Neural cell (in vitro differentiated cells): ENCODE data around the gene RNASE4. TPM values are rescaled to one million over a fixed set of nuclear protein-coding genes. Genes with fewer than 3 reads are reported as not detected.
A peak's percentile ranks its signal among the peaks of the same experiment; 100 is the strongest.

Experiments used
- H2AFZ ChIP-seq: fragments of 200-600, 300-800 bp; sonication (generic), shearing (Covaris generic); 2 replicates; pipeline ENCODE4 v1.6.0; 2014; ENCODE audit warnings: low read depth, mild to moderate bottlenecking, antibody characterized with exemption, low read length, moderate library complexity
- H3F3A ChIP-seq: fragments of 200-600 bp; shearing (Covaris generic); 2 replicates; pipeline ENCODE4 v1.6.1; 2016; ENCODE audit warnings: mild to moderate bottlenecking, moderate library complexity, mixed read lengths, antibody characterized with exemption, low read length; ENCODE audit not compliant: insufficient read depth, poor library complexity, severe bottlenecking
- H3K27ac ChIP-seq: fragments of 200-600, 300-800 bp; sonication (generic), shearing (Covaris generic); 2 replicates; pipeline ENCODE4 v1.5.1; 2014; ENCODE audit warnings: mild to moderate bottlenecking, low read length, moderate library complexity
- H3K27me3 ChIP-seq: fragments of 300-800, 200-600 bp; sonication (generic), shearing (Covaris generic); 2 replicates; pipeline ENCODE4 v1.6.0; 2014; ENCODE audit warnings: mild to moderate bottlenecking, low read depth, low read length, moderate library complexity; ENCODE audit not compliant: insufficient read depth
- H3K36me3 ChIP-seq: fragments of 300-800, 200-600 bp; sonication (generic), shearing (Covaris generic); 2 replicates; pipeline ENCODE4 v1.5.1; 2014; ENCODE audit warnings: mild to moderate bottlenecking, antibody characterized with exemption, low read length, moderate library complexity; ENCODE audit not compliant: insufficient read depth
- H3K4me2 ChIP-seq: fragments of 300-800, 200-600 bp; sonication (generic), shearing (Covaris generic); 2 replicates; pipeline ENCODE4 v1.6.0; 2014; ENCODE audit warnings: mild to moderate bottlenecking, low read length
- H3K4me3 ChIP-seq: fragments of 300-800, 200-600 bp; sonication (generic), shearing (Covaris generic); 2 replicates; pipeline ENCODE4 v1.5.1; 2014; ENCODE audit warnings: mild to moderate bottlenecking, low read length, moderate library complexity
- H3K79me2 ChIP-seq: fragments of 200-600 bp; shearing (Covaris generic); replicated peaks from 2 replicates; pipeline ENCODE4 v1.6.0; 2014; ENCODE audit warnings: mild to moderate bottlenecking, low read length, moderate library complexity; ENCODE audit not compliant: insufficient read depth
- H3K9ac ChIP-seq: fragments of 300-800, 200-600 bp; sonication (generic), shearing (Covaris generic); 2 replicates; pipeline ENCODE4 v1.6.1; 2016; ENCODE audit warnings: mild to moderate bottlenecking, low read length, mixed read lengths
- H3K9me2 ChIP-seq: fragments of 200-600 bp; shearing (Covaris generic); 2 replicates; pipeline ENCODE4 v1.6.1; 2016; ENCODE audit warnings: mild to moderate bottlenecking, low read length, mixed read lengths; ENCODE audit not compliant: insufficient read depth
- H3K9me3 ChIP-seq: fragments of 200-600, 300-800 bp; sonication (generic), shearing (Covaris generic); 2 replicates; pipeline ENCODE4 v1.6.1; 2016; ENCODE audit warnings: mild to moderate bottlenecking, mixed run types, low read length, moderate library complexity, mixed read lengths
- H4K20me1 ChIP-seq: fragments of 200-600 bp; shearing (Covaris generic); 2 replicates; pipeline ENCODE4 v1.6.1; 2016; ENCODE audit warnings: mild to moderate bottlenecking, mixed run types; ENCODE audit not compliant: insufficient read depth
- CTCF ChIP-seq: fragments of 450-650 bp; IDR thresholded peaks from 2 replicates; pipeline ENCODE4 v1.5.1; 2014; ENCODE audit warnings: antibody characterized with exemption, mild to moderate bottlenecking, moderate library complexity; ENCODE audit not compliant: poor library complexity, severe bottlenecking
- EP300 ChIP-seq: fragments of 450-650 bp; conservative IDR thresholded peaks from 2 replicates; pipeline ENCODE4 v1.6.1; 2014; ENCODE audit warnings: antibody characterized with exemption, mild to moderate bottlenecking, moderate library complexity; ENCODE audit not compliant: poor library complexity, severe bottlenecking
- EZH2 ChIP-seq: fragments of 200-600, 300-800 bp; shearing (Covaris generic), sonication (generic); IDR thresholded peaks from 2 replicates; pipeline ENCODE4 v1.6.1; 2014; ENCODE audit warnings: antibody characterized with exemption, low read length, borderline replicate concordance, mild to moderate bottlenecking; ENCODE audit not compliant: insufficient read depth, poor library complexity, severe bottlenecking
- MXI1 ChIP-seq: fragments of 450-650 bp; conservative IDR thresholded peaks from 2 replicates; pipeline ENCODE4 v1.6.1; 2014; ENCODE audit warnings: antibody characterized with exemption, mild to moderate bottlenecking; ENCODE audit not compliant: poor library complexity, severe bottlenecking
- POLR2AphosphoS5 ChIP-seq: IDR thresholded peaks from 2 replicates; pipeline ENCODE4 v1.6.1; 2012
- RAD21 ChIP-seq: fragments of 450-650 bp; conservative IDR thresholded peaks from 2 replicates; pipeline ENCODE4 v1.6.1; 2014; ENCODE audit warnings: antibody characterized with exemption, mild to moderate bottlenecking, moderate library complexity
- SMC3 ChIP-seq: fragments of 450-650 bp; conservative IDR thresholded peaks from 2 replicates; pipeline ENCODE4 v1.6.1; 2014; ENCODE audit warnings: antibody characterized with exemption, mild to moderate bottlenecking, moderate library complexity; ENCODE audit not compliant: poor library complexity
- TAF1 ChIP-seq: IDR thresholded peaks from 2 replicates; pipeline ENCODE4 v1.6.1; 2012; ENCODE audit warnings: low read depth
- polyA plus RNA-seq: library from polyadenylated mRNA; depleted of rRNA; stranded (reverse); fragments of >200 nt; gene quantifications from 2 replicates; pipeline ENCODE4 v1.2.3, GENCODE V29; 2014
- TF ChIP-seq, protein P1 (sequence below): IDR thresholded peaks from 2 replicates; pipeline ENCODE4 v1.6.1; 2012; ENCODE audit warnings: borderline replicate concordance

The RNASE4 gene
- polyA plus RNA-seq, 1 donor from 2014 or later: 1.1 TPM

DNA sequence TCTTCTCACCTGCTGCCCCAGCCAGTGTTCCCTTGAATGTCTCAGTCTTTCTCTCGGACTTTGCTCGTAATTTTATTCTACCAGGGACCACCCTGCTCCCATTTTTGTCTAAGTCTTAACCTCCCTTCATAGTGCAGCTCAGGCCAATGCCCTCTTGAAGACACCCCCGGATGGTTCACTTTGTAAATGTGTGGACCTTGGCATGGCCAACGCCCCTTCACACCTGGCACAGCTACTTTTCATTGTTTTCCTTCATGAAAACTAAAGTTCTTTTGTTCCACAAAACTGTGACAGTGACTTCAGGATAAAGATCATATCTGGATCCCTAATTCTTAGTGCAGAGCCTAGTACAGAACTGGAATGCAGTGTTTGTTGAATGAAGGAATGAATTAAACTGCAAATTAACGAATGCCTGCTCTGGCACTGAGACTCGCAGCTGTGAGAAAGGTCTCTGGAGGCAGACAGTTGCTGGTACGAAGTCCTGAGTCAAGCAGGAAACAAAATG is 3.5 kb upstream of the RNASE4 start:
- H3K27me3 ChIP-seq: no peaks in the 10 kb centered on the region
- H3K9me3 ChIP-seq: no peaks in the 10 kb centered on the region
- H3K9ac ChIP-seq: peak overlapping the region; percentile 96
- peak overlapping the region; percentile 31 for H2AFZ ChIP-seq
- no peak for TF ChIP-seq TAF1
- TF ChIP-seq MXI1: no peak
- TF ChIP-seq POLR2AphosphoS5: no peak
- TF ChIP-seq CTCF: no peak
- TF ChIP-seq, protein P1, sequence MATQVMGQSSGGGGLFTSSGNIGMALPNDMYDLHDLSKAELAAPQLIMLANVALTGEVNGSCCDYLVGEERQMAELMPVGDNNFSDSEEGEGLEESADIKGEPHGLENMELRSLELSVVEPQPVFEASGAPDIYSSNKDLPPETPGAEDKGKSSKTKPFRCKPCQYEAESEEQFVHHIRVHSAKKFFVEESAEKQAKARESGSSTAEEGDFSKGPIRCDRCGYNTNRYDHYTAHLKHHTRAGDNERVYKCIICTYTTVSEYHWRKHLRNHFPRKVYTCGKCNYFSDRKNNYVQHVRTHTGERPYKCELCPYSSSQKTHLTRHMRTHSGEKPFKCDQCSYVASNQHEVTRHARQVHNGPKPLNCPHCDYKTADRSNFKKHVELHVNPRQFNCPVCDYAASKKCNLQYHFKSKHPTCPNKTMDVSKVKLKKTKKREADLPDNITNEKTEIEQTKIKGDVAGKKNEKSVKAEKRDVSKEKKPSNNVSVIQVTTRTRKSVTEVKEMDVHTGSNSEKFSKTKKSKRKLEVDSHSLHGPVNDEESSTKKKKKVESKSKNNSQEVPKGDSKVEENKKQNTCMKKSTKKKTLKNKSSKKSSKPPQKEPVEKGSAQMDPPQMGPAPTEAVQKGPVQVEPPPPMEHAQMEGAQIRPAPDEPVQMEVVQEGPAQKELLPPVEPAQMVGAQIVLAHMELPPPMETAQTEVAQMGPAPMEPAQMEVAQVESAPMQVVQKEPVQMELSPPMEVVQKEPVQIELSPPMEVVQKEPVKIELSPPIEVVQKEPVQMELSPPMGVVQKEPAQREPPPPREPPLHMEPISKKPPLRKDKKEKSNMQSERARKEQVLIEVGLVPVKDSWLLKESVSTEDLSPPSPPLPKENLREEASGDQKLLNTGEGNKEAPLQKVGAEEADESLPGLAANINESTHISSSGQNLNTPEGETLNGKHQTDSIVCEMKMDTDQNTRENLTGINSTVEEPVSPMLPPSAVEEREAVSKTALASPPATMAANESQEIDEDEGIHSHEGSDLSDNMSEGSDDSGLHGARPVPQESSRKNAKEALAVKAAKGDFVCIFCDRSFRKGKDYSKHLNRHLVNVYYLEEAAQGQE: no peak
- no peak for TF ChIP-seq EZH2
- TF ChIP-seq RAD21: no peak
- TF ChIP-seq EP300: no peak
- no peak for TF ChIP-seq SMC3
- H3K4me3 ChIP-seq: peak overlapping the region; percentile 78
- H4K20me1 ChIP-seq: no peaks in the 10 kb centered on the region
- H3K79me2 ChIP-seq: no peaks in the 10 kb centered on the region
- H3F3A ChIP-seq: peaks cover 3% of the 10 kb centered on the region
- H3K9me2 ChIP-seq: no peaks in the 10 kb centered on the region
- H3K4me2 ChIP-seq: peak overlapping the region; percentile 87
- H3K27ac ChIP-seq: peak overlapping the region; percentile 95
- H3K36me3 ChIP-seq: no peaks in the 10 kb centered on the region

GRCh38 chr14:20681348-20682126 is 2.8 kb upstream of the RNASE4 start:
- Histone ChIP-seq H3K4me3 (peak overlapping the region; percentile 78), H3F3A (peaks cover 3% of the 10 kb centered on the region), H2AFZ (peak overlapping the region; percentile 87), H3K27ac (peak overlapping the region; percentile 95), H3K9me3 (no peaks in the 10 kb centered on the region), H4K20me1 (no peaks in the 10 kb centered on the region), H3K9ac (peak overlapping the region; percentile 96), H3K36me3 (no peaks in the 10 kb centered on the region), H3K9me2 (no peaks in the 10 kb centered on the region), H3K79me2 (no peaks in the 10 kb centered on the region), H3K4me2 (peak overlapping the region; percentile 87), H3K27me3 (no peaks in the 10 kb centered on the region)
- TF ChIP-seq MXI1: peak; percentile 5
- no peak for TF ChIP-seq RAD21
- peak; percentile 43 for TF ChIP-seq SMC3
- TF ChIP-seq, protein P1: peak; percentile 12
